ENCODE data around the gene ARHGDIA.

Gene ARHGDIA

DNA sequence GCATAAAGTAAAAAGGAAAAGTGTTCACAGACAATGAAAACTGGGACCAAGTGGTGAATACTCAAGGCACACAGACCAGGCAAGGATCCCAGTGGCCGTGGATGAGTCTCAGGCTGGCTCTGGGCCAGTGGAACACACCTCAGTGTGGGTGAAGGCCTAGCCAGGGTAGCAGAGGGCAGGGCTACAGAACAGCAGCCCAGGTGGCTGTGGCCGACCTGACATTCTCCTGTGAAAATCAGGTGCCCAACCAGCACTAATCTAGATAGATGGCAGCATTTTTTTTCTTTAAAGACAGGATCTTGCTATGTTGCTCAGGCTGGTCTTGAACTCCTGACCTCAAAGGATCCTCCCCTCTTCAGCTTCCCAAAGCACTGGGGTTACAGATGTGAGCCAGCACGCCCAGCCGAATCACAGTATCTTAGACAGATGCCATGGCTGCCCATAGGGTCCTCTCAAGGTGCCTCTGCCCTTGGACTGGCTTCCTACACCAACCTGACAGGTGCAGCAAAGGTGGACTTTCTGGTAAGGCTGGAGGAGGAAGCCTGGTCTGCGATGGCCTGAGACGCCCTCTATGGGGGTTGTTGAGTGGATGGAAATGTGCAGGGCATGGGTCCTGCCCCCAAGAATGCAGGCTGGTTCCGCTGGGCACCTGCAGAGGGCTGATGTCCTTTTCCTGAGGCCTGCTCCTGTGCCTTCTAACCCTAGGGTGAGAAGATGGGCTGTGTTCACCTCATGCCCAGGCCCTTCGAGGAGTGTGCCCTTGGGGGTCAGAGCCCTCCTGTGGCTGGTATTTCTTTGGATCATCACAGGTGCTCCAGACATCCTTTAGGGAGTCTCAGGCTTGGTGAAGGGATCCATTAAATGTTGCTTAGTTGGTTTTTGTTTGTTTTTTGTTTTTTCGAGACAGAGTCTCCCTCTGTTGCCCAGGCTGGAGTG is 7.0 kb downstream of the ARHGDIA start:
- no peak for DNase-seq
- no peak for ATAC-seq

GRCh38 chr17:81863123-81863675 is 7.9 kb downstream of the ARHGDIA start:
- ATAC-seq (no peak), DNase-seq (no peak)

GRCh38 chr17:81860756-81861568 is 10.2 kb downstream of the ARHGDIA start:
- ATAC-seq (peak; percentile 91), DNase-seq (peak; percentile 99)

DNA sequence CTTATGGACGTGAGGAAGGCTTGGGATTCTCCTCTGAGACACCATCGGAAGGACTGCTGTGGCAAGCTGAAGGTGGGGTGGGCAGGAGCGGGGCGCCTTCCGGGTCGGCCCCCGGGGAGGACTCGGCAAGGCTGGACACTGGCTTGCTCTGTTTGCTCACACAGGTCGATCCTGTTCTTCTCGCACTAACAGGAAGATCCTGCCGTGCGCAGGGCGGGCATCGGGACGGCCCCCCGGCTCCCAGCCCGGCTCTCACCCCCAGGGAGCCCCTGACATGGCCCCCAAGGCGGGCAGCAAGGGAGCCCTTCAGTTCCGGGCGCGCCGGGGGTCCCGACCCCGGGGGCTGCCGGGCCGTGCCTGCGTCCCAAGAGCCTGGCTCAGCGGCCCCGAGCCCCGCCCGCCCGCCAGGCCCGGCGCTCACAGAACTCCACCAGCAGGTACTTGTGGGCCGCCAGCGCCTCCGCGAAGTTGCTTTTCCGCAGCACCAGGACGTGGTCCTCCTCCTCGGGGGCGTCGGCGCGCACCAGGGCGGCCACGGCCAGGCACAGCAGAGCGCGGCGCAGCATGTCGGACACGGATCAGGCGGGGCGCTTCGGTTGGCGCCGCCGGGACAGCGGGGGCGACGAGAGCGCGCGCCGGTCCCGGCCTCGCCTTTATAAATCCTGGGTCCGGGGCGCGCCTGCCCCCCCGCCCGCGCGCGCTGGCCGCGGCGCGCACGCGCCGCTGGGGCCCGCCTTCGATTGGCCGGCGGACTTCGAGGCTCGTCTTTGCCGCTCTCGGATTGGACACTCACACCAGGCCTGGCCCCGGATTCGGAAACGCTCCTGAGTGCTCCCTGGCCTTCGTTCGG is 11.0 kb downstream of the ARHGDIA start, which contains the start of gene P4HB:
TSS of gene P4HB (minus strand) at position 630 of the 850 bp plus-strand sequence. CDS start at position 566, 64 bp downstream.
- DNase-seq = peak; percentile 97
- no peak for ATAC-seq

DNA sequence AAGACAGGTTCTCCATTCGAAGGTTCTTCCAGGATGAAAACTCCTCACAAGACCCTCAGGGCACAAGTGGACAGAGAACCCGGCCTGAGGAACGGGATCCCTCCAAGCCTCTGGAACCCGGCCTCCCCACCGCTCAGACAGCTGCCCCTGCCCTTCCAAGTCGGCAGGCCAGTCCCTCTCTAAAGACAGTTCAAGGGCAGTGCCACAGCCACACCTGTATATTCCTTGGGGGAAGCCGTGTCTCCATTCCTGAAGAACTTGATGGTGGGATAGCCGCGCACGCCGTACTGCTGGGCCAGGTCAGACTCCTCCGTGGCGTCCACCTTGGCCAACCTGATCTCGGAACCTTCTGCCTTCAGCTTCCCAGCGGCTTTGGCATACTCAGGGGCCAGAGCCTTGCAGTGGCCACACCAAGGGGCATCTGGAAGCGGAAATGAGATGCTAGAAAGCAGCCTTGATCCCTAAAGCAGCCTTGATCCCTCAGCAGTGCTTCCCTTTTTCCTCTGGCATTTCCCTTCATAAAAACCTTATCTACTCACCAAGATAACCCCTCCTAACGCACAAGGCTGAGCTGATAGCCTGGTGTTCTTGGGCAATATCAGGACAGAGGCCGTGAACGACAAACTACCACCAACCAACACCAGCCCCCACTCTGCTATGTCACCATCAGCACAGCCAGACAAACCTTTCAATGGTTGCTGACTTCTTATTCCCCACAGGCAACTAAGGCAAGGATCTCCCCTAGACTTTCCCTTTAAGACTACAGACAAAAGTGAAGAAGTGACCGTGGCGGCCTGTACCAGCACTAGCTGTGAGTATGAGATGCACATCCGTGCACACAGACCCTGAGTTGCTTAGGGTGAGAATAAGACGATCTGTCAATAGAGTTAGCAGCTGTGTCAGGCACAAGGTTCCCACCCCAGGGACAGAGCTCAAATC is 11.9 kb downstream of the ARHGDIA start:
- ATAC-seq = no peak

GRCh38 chr17:81858170-81858966 is 12.8 kb downstream of the ARHGDIA start:
- DNase-seq (no peak), ATAC-seq (no peak)

More for the DNA sequence above, 11.9 kb downstream of the ARHGDIA start:
- DNase-seq = no peak

- no peak for DNase-seq
Observed at GRCh38 chr17:81854974-81855774, 16.0 kb downstream of the ARHGDIA start.

DNA sequence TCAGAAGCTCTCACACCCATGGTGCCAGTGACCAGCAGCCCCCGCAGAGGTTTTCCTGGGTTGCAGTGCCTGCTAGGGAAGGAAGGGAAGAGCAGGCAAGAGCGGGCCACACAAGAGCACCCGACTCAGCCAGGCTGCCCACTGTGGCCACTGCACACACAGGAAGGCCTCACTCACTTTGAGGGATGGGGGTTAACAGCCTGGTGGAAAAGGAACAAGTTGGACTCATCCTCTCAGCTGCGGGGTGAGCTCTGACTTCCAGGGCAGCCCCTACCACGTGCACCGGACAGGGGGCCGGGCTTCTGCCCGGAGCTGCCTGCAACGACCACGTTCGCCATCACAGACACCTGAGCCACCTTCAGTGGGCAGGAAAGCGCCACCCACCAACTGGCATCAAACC is 18.9 kb downstream of the ARHGDIA start:
- ATAC-seq (no peak), DNase-seq (no peak)

More at GRCh38 chr17:81854974-81855774, 16.0 kb downstream of the ARHGDIA start:
- ATAC-seq = no peak

DNA sequence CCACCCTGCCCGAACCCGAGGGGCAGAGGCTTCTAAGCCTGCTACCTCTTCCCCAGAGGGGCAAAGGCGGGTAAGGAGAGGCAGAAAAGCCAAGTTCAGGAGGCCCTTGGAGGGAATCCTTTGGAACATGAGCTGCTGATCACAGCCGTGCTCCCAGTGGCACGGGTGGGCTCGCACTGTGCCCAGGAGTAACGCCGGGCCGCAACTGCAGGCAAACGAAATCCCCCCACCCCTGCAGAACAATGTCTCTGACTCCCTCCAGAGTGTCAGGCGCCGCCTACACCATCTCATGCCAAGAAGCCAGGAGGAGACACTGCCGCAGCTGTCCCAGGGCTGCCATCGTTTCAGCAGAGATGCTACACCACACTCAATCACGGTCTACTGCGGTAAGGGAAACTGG is 19.7 kb downstream of the ARHGDIA start:
- DNase-seq (no peak), ATAC-seq (no peak)

- ATAC-seq = no peak
- no peak for DNase-seq
Observed at GRCh38 chr17:81849457-81849856, 21.7 kb downstream of the ARHGDIA start.

GRCh38 chr17:81846743-81847689 is 24.1 kb downstream of the ARHGDIA start:
- ATAC-seq (no peak), DNase-seq (no peak)

DNA sequence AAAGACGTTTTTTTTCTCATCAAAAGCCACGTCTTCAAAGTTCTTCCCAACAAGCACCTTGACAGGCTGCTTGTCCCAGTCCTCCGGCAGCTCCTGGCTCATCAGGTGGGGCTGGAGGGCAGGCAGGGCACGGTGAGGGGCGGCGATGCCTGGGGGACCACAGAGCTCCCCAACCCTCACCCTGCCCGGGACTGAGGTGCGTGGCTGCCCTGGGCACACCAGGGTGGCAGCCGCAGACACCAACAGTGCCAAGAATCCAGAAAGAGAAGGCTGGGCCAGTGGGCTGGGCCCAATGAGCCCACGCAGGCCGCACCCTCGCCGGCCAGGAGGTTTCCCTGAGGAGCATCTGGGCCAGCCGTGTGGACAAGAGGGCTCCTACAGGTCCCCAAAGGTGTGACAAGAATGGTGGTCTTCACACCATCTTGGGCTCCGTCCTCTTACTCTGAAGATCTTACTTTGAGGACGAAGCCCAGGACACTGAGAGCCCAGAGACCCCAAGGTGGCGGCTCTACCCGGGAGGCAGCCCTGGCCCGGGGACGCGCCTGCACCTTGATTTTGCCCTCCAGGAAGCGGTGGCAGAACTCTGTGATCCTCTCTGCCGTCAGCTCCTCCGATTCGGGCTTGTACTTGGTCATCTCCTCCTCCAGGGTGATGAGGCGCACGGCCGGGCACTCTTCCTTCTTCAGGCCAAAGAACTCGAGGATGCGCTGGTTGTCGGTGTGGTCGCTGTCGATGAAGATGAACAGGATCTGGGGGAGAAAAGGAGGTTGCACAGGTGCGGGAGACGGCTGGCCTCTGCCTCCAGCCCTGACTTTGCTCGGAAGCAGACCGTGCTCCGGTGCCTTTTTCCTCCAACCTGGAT is 25.0 kb downstream of the ARHGDIA start:
- no peak for DNase-seq
- no peak for ATAC-seq

DNA sequence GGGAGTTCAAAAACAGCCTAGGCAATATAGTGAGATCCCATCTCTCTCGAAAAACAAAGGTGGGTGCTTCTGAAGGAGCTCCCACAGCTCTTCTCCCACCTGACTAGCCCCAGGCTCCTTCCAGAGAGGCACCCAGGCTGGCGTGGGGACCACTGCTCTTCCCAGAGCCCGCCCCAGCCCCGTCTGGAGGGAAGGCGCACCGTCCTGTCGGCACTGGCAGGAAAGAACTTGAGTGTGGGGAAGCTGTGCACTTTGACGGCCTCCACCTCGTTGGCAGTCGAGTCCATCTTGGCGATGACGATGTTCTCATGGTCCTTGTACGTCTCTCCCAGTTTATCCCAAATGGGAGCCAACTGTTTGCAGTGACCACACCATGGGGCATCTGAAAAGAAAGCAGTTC is 25.8 kb downstream of the ARHGDIA start:
- ATAC-seq (no peak), DNase-seq (no peak)

GRCh38 chr17:81844887-81845286 is 26.2 kb downstream of the ARHGDIA start:
- no peak for DNase-seq
- no peak for ATAC-seq

- no peak for ATAC-seq
Observed at GRCh38 chr17:81844327-81844851, 26.7 kb downstream of the ARHGDIA start.

DNA sequence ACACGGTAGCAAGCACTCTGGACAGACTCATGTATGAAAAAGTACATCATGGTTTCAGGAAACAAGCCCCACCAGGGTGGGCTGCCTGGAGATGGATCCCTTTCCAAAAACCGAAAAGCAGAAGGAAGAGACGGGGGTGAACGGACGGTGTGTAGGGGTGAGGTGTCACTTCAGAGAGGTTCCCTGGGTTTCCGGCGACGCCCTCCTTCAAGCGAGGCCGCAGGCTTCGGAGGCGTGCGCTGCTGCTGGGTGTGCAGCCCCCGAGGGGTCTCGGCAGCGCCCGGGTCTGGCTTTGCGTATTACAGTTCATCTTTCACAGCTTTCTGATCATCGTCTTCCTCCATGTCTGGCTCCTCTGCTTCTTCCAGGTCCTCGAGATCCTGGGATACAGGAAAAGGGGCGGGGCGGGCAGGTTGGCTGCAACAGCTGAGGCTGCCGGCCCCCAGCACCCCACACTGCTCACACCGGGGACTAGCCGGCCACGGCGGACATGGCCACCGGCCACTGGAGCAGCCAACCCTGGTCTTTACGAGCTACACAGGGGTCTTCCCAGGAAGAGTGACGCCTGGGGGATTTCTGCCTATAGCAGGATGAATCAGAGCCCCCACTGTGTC is 27.3 kb downstream of the ARHGDIA start:
- no peak for DNase-seq
- no peak for ATAC-seq

More at GRCh38 chr17:81844327-81844851, 26.7 kb downstream of the ARHGDIA start:
- DNase-seq = no peak

Data from stimulated activated naive CD8-positive, alpha-beta T cell treated with anti-CD3 and anti-CD28 coated beads, Interleukin-15, Interleukin-2, amounts not matched to agents 100 U/mL and 50 U/mL, for 24 hours (primary cell).